Activated T-helper 17 cell treated with anti-CD3 and anti-CD28 coated beads, Interleukin-2, amount 50 U/mL, for 72 hours (primary cell): ENCODE data around the gene GPR132. TPM values are rescaled to one million over a fixed set of nuclear protein-coding genes. Genes with fewer than 3 reads are reported as not detected.

Experiments used
- ATAC-seq: fragments of 150-1000 bp; cut with Tn5 transposase; replicated peaks from 2 replicates; pipeline ENCODE4 v1.10.0; 2021; ENCODE audit warnings: mild to moderate bottlenecking, moderate library complexity
- H3K27ac Mint-ChIP-seq: one replicate; pipeline ENCODE4 v1.8.0; 2022; ENCODE audit warnings: mixed read lengths
- H3K27me3 Mint-ChIP-seq: one replicate; pipeline ENCODE4 v1.8.0; 2022; ENCODE audit warnings: mixed read lengths
- H3K36me3 Mint-ChIP-seq: one replicate; pipeline ENCODE4 v1.8.0; 2022; ENCODE audit warnings: low read depth, mild to moderate bottlenecking, mixed read lengths
- H3K4me1 Mint-ChIP-seq: one replicate; pipeline ENCODE4 v1.8.0; 2022; ENCODE audit warnings: mixed read lengths
- H3K4me3 Mint-ChIP-seq: one replicate; pipeline ENCODE4 v1.8.0; 2022; ENCODE audit warnings: mild to moderate bottlenecking, mixed read lengths
- H3K9me3 Mint-ChIP-seq: one replicate; pipeline ENCODE4 v1.8.0; 2022; ENCODE audit warnings: mixed read lengths
- total RNA-seq, 2 donors: library from RNA; stranded (reverse); gene quantifications; one replicate each; pipeline ENCODE4 v1.2.3, GENCODE V29; 2022

The GPR132 gene
- total RNA-seq, 2 donors from 2014 or later, result 46.5 to 49.5 TPM

- Mint-ChIP-seq H3K27me3 (no peaks in the 10 kb centered on the region), H3K4me1 (peaks cover 43% of the 10 kb centered on the region), H3K4me3 (peak overlapping the region; percentile 98), H3K27ac (peak overlapping the region; percentile 90), H3K9me3 (no peaks in the 10 kb centered on the region), H3K36me3 (peaks cover 44% of the 10 kb centered on the region)
- no peak for ATAC-seq
These were observed 43.0 kb downstream of the GPR132 start for GRCh38 chr14:105022276-105022670.

GRCh38 chr14:105021656-105022275 is 43.5 kb downstream of the GPR132 start:
- H3K4me3 Mint-ChIP-seq, result peak overlapping the region; percentile 98
- peaks cover 49% of the 10 kb centered on the region for H3K36me3 Mint-ChIP-seq
- H3K4me1 Mint-ChIP-seq, result peaks cover 47% of the 10 kb centered on the region
- H3K9me3 Mint-ChIP-seq, result no peaks in the 10 kb centered on the region
- peak overlapping the region; percentile 90 for H3K27ac Mint-ChIP-seq
- H3K27me3 Mint-ChIP-seq, result no peaks in the 10 kb centered on the region
- ATAC-seq, result no peak

- Mint-ChIP-seq H3K36me3 (peaks cover 52% of the 10 kb centered on the region), H3K27ac (peak within 1 kb of the TSS; percentile 90), H3K4me1 (peaks cover 50% of the 10 kb centered on the region), H3K4me3 (peak within 1 kb of the TSS; percentile 98), H3K27me3 (no peaks in the 10 kb centered on the region), H3K9me3 (no peaks in the 10 kb centered on the region)
- peak; percentile 81 for ATAC-seq
These were observed 44.2 kb downstream of the GPR132 start, which contains the start of gene CDCA4 for GRCh38 chr14:105020815-105021655. TSS of gene CDCA4 (minus strand) at chr14:105021083. CDS start at chr14:105011929, 9,154 bp downstream.

- peaks cover 57% of the 10 kb centered on the region for H3K36me3 Mint-ChIP-seq
- H3K4me1 Mint-ChIP-seq, result peaks cover 52% of the 10 kb centered on the region
- H3K4me3 Mint-ChIP-seq, result peak overlapping the region; percentile 94
- H3K27me3 Mint-ChIP-seq, result no peaks in the 10 kb centered on the region
- peak overlapping the region; percentile 79 for H3K27ac Mint-ChIP-seq
- ATAC-seq, result peak; percentile 14
- H3K9me3 Mint-ChIP-seq, result no peaks in the 10 kb centered on the region
These were observed 45.1 kb downstream of the GPR132 start for GRCh38 chr14:105019861-105020814.

GRCh38 chr14:105018414-105018813 is 46.8 kb downstream of the GPR132 start:
- Mint-ChIP-seq H3K9me3 (no peaks in the 10 kb centered on the region), H3K4me1 (peaks cover 61% of the 10 kb centered on the region), H3K27ac (no peak overlapping the region), H3K27me3 (no peaks in the 10 kb centered on the region), H3K36me3 (peaks cover 73% of the 10 kb centered on the region), H3K4me3 (peak overlapping the region; percentile 94)
- ATAC-seq, result no peak

- ATAC-seq, result no peak
- Mint-ChIP-seq H3K4me1 (peaks cover 51% of the 10 kb centered on the region), H3K4me3 (peak overlapping the region; percentile 94), H3K36me3 (peaks cover 90% of the 10 kb centered on the region), H3K9me3 (no peaks in the 10 kb centered on the region), H3K27me3 (no peaks in the 10 kb centered on the region), H3K27ac (peak overlapping the region; percentile 78)
These were observed 49.3 kb downstream of the GPR132 start for GRCh38 chr14:105015905-105016304.

- Mint-ChIP-seq H3K4me1 (peaks cover 51% of the 10 kb centered on the region), H3K9me3 (no peaks in the 10 kb centered on the region), H3K27me3 (no peaks in the 10 kb centered on the region), H3K4me3 (peak overlapping the region; percentile 94), H3K36me3 (peaks cover 96% of the 10 kb centered on the region), H3K27ac (peak overlapping the region; percentile 78)
- ATAC-seq, result no peak
These were observed 50.0 kb downstream of the GPR132 start for GRCh38 chr14:105015242-105015641.

GRCh38 chr14:105014631-105015030 is 50.6 kb downstream of the GPR132 start:
- Mint-ChIP-seq H3K9me3 (no peaks in the 10 kb centered on the region), H3K36me3 (peaks cover 96% of the 10 kb centered on the region), H3K27ac (peak overlapping the region; percentile 78), H3K27me3 (no peaks in the 10 kb centered on the region), H3K4me1 (peaks cover 51% of the 10 kb centered on the region), H3K4me3 (peak overlapping the region; percentile 94)
- no peak for ATAC-seq

- no peaks in the 10 kb centered on the region for H3K9me3 Mint-ChIP-seq
- H3K4me1 Mint-ChIP-seq, result peaks cover 46% of the 10 kb centered on the region
- peak overlapping the region; percentile 78 for H3K27ac Mint-ChIP-seq
- H3K27me3 Mint-ChIP-seq, result no peaks in the 10 kb centered on the region
- peaks cover 96% of the 10 kb centered on the region for H3K36me3 Mint-ChIP-seq
- peak overlapping the region; percentile 94 for H3K4me3 Mint-ChIP-seq
- no peak for ATAC-seq
These were observed 51.2 kb downstream of the GPR132 start for GRCh38 chr14:105014032-105014431.

- peaks cover 96% of the 10 kb centered on the region for H3K36me3 Mint-ChIP-seq
- no peak overlapping the region for H3K27ac Mint-ChIP-seq
- no peaks in the 10 kb centered on the region for H3K27me3 Mint-ChIP-seq
- no peak for ATAC-seq
- peaks cover 44% of the 10 kb centered on the region for H3K4me1 Mint-ChIP-seq
- H3K4me3 Mint-ChIP-seq, result peak overlapping the region; percentile 94
- H3K9me3 Mint-ChIP-seq, result no peaks in the 10 kb centered on the region
These were observed 52.0 kb downstream of the GPR132 start for GRCh38 chr14:105013150-105013785.

GRCh38 chr14:105012171-105012985 is 52.9 kb downstream of the GPR132 start:
- H3K9me3 Mint-ChIP-seq, result no peaks in the 10 kb centered on the region
- H3K27ac Mint-ChIP-seq, result no peak overlapping the region

GRCh38 chr14:105011312-105011990 is 53.8 kb downstream of the GPR132 start:
- Mint-ChIP-seq H3K4me1 (peaks cover 31% of the 10 kb centered on the region), H3K27ac (no peak overlapping the region), H3K4me3 (no peak overlapping the region), H3K27me3 (no peaks in the 10 kb centered on the region), H3K36me3 (peaks cover 86% of the 10 kb centered on the region), H3K9me3 (no peaks in the 10 kb centered on the region)
- ATAC-seq, result no peak

More at GRCh38 chr14:105012171-105012985, 52.9 kb downstream of the GPR132 start:
- no peak overlapping the region for H3K4me3 Mint-ChIP-seq
- peaks cover 90% of the 10 kb centered on the region for H3K36me3 Mint-ChIP-seq
- ATAC-seq, result no peak
- peaks cover 38% of the 10 kb centered on the region for H3K4me1 Mint-ChIP-seq
- no peaks in the 10 kb centered on the region for H3K27me3 Mint-ChIP-seq

- H3K4me1 Mint-ChIP-seq, result peaks cover 25% of the 10 kb centered on the region
- no peaks in the 10 kb centered on the region for H3K9me3 Mint-ChIP-seq
- no peak for ATAC-seq
- H3K4me3 Mint-ChIP-seq, result no peak overlapping the region
- H3K36me3 Mint-ChIP-seq, result peaks cover 82% of the 10 kb centered on the region
- H3K27ac Mint-ChIP-seq, result no peak overlapping the region
- no peaks in the 10 kb centered on the region for H3K27me3 Mint-ChIP-seq
These were observed 54.3 kb downstream of the GPR132 start for GRCh38 chr14:105010891-105011291.
